Transverse colon (tissue), 4 donors: ENCODE results near the gene PAPPA. TPM values are rescaled to one million over a fixed set of nuclear protein-coding genes. Genes with fewer than 3 reads are reported as not detected.
A peak's percentile ranks its signal among the peaks of the same experiment; 100 is the strongest.

Experiments
- DNase-seq: peaks from one replicate; pipeline ENCODE4 v3.0.0-alpha.2; 2019
- H3K27ac ChIP-seq, 4 donors: fragments of 200-600 bp; sonication (generic); 2 replicates each; pipeline ENCODE4 v1.5.1; 2016 to 2018; ENCODE audit warnings: inconsistent platforms in 4 of 4
- H3K27me3 ChIP-seq: fragments of 200-600 bp; sonication (generic); 2 replicates; pipeline ENCODE4 v1.5.1; 2017; ENCODE audit warnings: inconsistent platforms
- H3K36me3 ChIP-seq, 4 donors: fragments of 200-600 bp; sonication (generic); 2 replicates each; pipeline ENCODE4 v1.5.1; 2017 to 2019; ENCODE audit warnings: inconsistent platforms in 4 of 4
- H3K4me1 ChIP-seq, 4 donors: fragments of 200-600 bp; sonication (generic); 2 replicates each; pipeline ENCODE4 v1.5.1; 2017 to 2020; ENCODE audit warnings: inconsistent platforms in 4 of 4
- H3K4me3 ChIP-seq, 4 donors: fragments of 200-600 bp; sonication (generic); 1 replicate in 1 of 4; 2 replicates in 3 of 4; pipeline versions ENCODE4 v1.5.1 to v1.6.1; 2017 to 2019; ENCODE audit warnings: inconsistent platforms in 4 of 4
- H3K9me3 ChIP-seq, 2 donors: fragments of 200-600 bp; sonication (generic); 2 replicates each; pipeline ENCODE4 v1.5.1; 2017 to 2019; ENCODE audit warnings: inconsistent platforms in 2 of 2
- CTCF ChIP-seq, 5 experiments: fragments of 200-600 bp in 3 of 5; fragments of 450-650 bp in 2 of 5; sonication (generic) in 3 of 5; IDR thresholded peaks; 1 replicate in 2 of 5; 2 replicates in 3 of 5; pipeline ENCODE4 v1.5.1; 2016 to 2017; ENCODE audit warnings: antibody characterized with exemption in 5 of 5, inconsistent platforms in 3 of 5, mild to moderate bottlenecking in 2 of 5, moderate library complexity in 1 of 5
- EP300 ChIP-seq: sonication (generic); formaldehyde crosslinking; IDR thresholded peaks from one replicate; pipeline ENCODE4 v1.6.1; 2017; ENCODE audit warnings: antibody characterized with exemption, low read depth
- POLR2A ChIP-seq: fragments of 450-650 bp; IDR thresholded peaks from one replicate; pipeline ENCODE4 v1.6.1; 2016; ENCODE audit warnings: antibody characterized with exemption, mild to moderate bottlenecking, moderate library complexity
- POLR2AphosphoS5 ChIP-seq, 3 donors: sonication (generic); formaldehyde crosslinking; IDR thresholded peaks; one replicate each; pipeline ENCODE4 v1.6.1; 2016; ENCODE audit warnings: antibody characterized with exemption in 3 of 3
- WGBS, 2 donors: methylation state at CpG; one replicate each; pipeline ENCODE4 v1.1.5; 2018; ENCODE audit warnings: low coverage in 1 of 2; 5-methylcytosine and 5-hydroxymethylcytosine counted together
- in situ Hi-C, 4 donors: fragments of 200-750 bp; cut with MboI; loops; one replicate each; pipeline versions ENCODE4 v1.15.0 to v1.15.1; 2017; ENCODE audit warnings: low sequenced_read_pairs in 3 of 4, low pct_ligation_motif_present in 1 of 4, low pct_unique_long_range_greater_than_20kb in 1 of 4
- intact Hi-C: fragments of 100-400 bp; cut with DNase I; formaldehyde crosslinking; loops from one replicate; pipeline ENCODE4 v1.15.1; 2023; ENCODE audit warnings: low total_unique reads
- total RNA-seq, 4 donors: library from RNA; depleted of rRNA; stranded (reverse); fragments of >200 nt; gene quantifications; one replicate each; pipeline ENCODE4 v1.1.0, GENCODE V29; 2016

The PAPPA gene
- total RNA-seq, 4 donors from 2014 or later, result 0.37 to 4.4 (median 1.4) TPM

GRCh38 chr9:116313638-116314037, 160.0 kb downstream of the PAPPA start:
- no peak for DNase-seq
- H3K9me3 ChIP-seq, result no peaks in the 10 kb centered on the region
- H3K4me3 ChIP-seq, result no peak overlapping the region
- TF ChIP-seq EP300 (no peak), POLR2AphosphoS5 (IDR thresholded peaks at IDR 0.05) (no peak), POLR2A (no peak), CTCF (IDR thresholded peaks at IDR 0.05) (no peak)
- H3K27me3 ChIP-seq, result no peaks in the 10 kb centered on the region
- 87 to 93% methylated on average over 3 of the region's 3 CpGs for whole genome bisulfite sequencing, 2 donors
- no peak overlapping the region for H3K27ac ChIP-seq
- H3K4me1 ChIP-seq, result no peaks in the 10 kb centered on the region
- H3K36me3 ChIP-seq, result no peaks in the 10 kb centered on the region
- in situ Hi-C loops, result loop anchor here in 1 of 4 donors (25.0 kb wide), 1 partner anchor 99 kb away; no protein-coding TSS in a partner anchor
- intact Hi-C loops, result no loop called here

- DNase-seq, result no peak
- Histone ChIP-seq H3K27ac (no peak overlapping the region), H3K4me3 (no peak overlapping the region), H3K9me3 (no peaks in the 10 kb centered on the region), H3K36me3 (no peaks in the 10 kb centered on the region), H3K4me1 (no peaks in the 10 kb centered on the region), H3K27me3 (no peaks in the 10 kb centered on the region)
- intact Hi-C loops (no loop called here), in situ Hi-C loops (loop anchor here in 1 of 4 donors (25.0 kb wide), 1 partner anchor 96 kb away; no protein-coding TSS in a partner anchor)
- TF ChIP-seq POLR2AphosphoS5 (IDR thresholded peaks at IDR 0.05), result no peak
- TF ChIP-seq CTCF (IDR thresholded peaks at IDR 0.05), result no peak
- TF ChIP-seq POLR2A, result no peak
- TF ChIP-seq EP300, result no peak
- WGBS, 2 donors, result 93 to 100% methylated on average over 1 to 2 of the region's 2 CpGs
These were observed 162.7 kb downstream of the PAPPA start for GRCh38 chr9:116316246-116316645.

GRCh38 chr9:116317503-116317902, 163.9 kb downstream of the PAPPA start:
- Histone ChIP-seq H3K9me3 (no peaks in the 10 kb centered on the region), H3K27me3 (no peaks in the 10 kb centered on the region), H3K4me3 (no peak overlapping the region), H3K4me1 (no peaks in the 10 kb centered on the region), H3K27ac (no peak overlapping the region), H3K36me3 (no peaks in the 10 kb centered on the region)
- DNase-seq, result no peak
- no peak for TF ChIP-seq POLR2AphosphoS5 (IDR thresholded peaks at IDR 0.05)
- TF ChIP-seq POLR2A, result no peak
- no peak for TF ChIP-seq CTCF (IDR thresholded peaks at IDR 0.05)
- in situ Hi-C loops, result loop anchor here in 1 of 4 donors (25.0 kb wide), 1 partner anchor 95 kb away; no protein-coding TSS in a partner anchor
- intact Hi-C loops, result no loop called here
- 78 to 83% methylated on average over 1 to 2 of the region's 2 CpGs for WGBS, 2 donors

GRCh38 chr9:116318468-116319374, 165.1 kb downstream of the PAPPA start:
- H3K27ac ChIP-seq, result peak overlapping the region; percentile 24 to 58 (median 39)
- in situ Hi-C loops, result loop anchor here in 1 of 4 donors (25.0 kb wide), 1 partner anchor 94 kb away; no protein-coding TSS in a partner anchor
- DNase-seq, result peak; percentile 26

More at GRCh38 chr9:116318468-116319374, 165.1 kb downstream of the PAPPA start:
- H3K9me3 ChIP-seq, result no peaks in the 10 kb centered on the region
- intact Hi-C loops, result no loop called here
- no peak overlapping the region for H3K4me3 ChIP-seq
- 83 to 84% methylated on average over 6 to 18 of the region's 19 CpGs for WGBS, 2 donors
- H3K27me3 ChIP-seq, result no peaks in the 10 kb centered on the region
- H3K36me3 ChIP-seq, result no peaks in the 10 kb centered on the region
- no peaks in the 10 kb centered on the region for H3K4me1 ChIP-seq
- TF ChIP-seq POLR2AphosphoS5 (IDR thresholded peaks at IDR 0.05), result peak in 1 of 3 donors; percentile 18
- no peak for TF ChIP-seq POLR2A
